GM23338 (cell line): ENCODE measurements around the gene KCNJ11.

ENCODE experiments used
- CREB1 ChIP-seq: fragments of 250-450 bp; sonication (Bioruptor Pico); IDR thresholded peaks from 2 replicates; pipeline ENCODE4 v1.5.0; 2020; ENCODE audit warnings: low read depth, mild to moderate bottlenecking, moderate library complexity
- CTCF ChIP-seq, 2 experiments: fragments of 200-600 bp in 1 of 2; sonication (generic) in 1 of 2; conservative IDR thresholded peaks; 2 replicates each; pipeline versions ENCODE4 v1.5.1 to v1.6.1; 2016 to 2017; ENCODE audit warnings: antibody characterized with exemption in 2 of 2, low read depth in 2 of 2, mild to moderate bottlenecking in 2 of 2, moderate library complexity in 1 of 2
- ETS1 ChIP-seq: IDR thresholded peaks from 2 replicates; pipeline ENCODE4 v1.6.1; 2016; ENCODE audit warnings: antibody characterized with exemption
- EZH2 ChIP-seq: fragments of 200-600 bp; sonication (generic); IDR thresholded peaks from one replicate; pipeline ENCODE4 v1.8.0; 2017; ENCODE audit warnings: antibody characterized with exemption, mild to moderate bottlenecking, low read depth; ENCODE audit not compliant: unreplicated experiment
- EZH2phosphoT487 ChIP-seq: fragments of 200-600 bp; sonication (generic); IDR thresholded peaks from one replicate; pipeline ENCODE4 v1.8.1; 2018; ENCODE audit warnings: antibody characterized with exemption; ENCODE audit not compliant: unreplicated experiment
- JUNB ChIP-seq: IDR thresholded peaks from one replicate; pipeline ENCODE4 v1.6.1; 2016; ENCODE audit warnings: antibody characterized with exemption; ENCODE audit not compliant: unreplicated experiment
- NANOG ChIP-seq: IDR thresholded peaks from 2 replicates; pipeline ENCODE4 v1.6.1; 2016; ENCODE audit warnings: antibody characterized with exemption, borderline replicate concordance
- POLR2AphosphoS5 ChIP-seq: IDR thresholded peaks from 2 replicates; pipeline ENCODE4 v1.6.1; 2016; ENCODE audit warnings: antibody characterized with exemption, low read depth
- STAT1 ChIP-seq: IDR thresholded peaks from one replicate; pipeline ENCODE4 v1.6.1; 2016; ENCODE audit warnings: antibody characterized with exemption; ENCODE audit not compliant: unreplicated experiment
- ZNF114 ChIP-seq: fragments of 250-450 bp; sonication (Bioruptor Pico); IDR thresholded peaks from 2 replicates; pipeline ENCODE4 v1.5.0; 2020; ENCODE audit warnings: mild to moderate bottlenecking, moderate library complexity
- ZNF331 ChIP-seq: fragments of 250-450 bp; sonication (Bioruptor Pico); IDR thresholded peaks from 2 replicates; pipeline ENCODE4 v1.5.0; 2020; ENCODE audit warnings: low read depth, mild to moderate bottlenecking, moderate library complexity
- TF ChIP-seq, protein P1 (sequence below): IDR thresholded peaks from one replicate; pipeline ENCODE4 v1.6.1; 2018; ENCODE audit warnings: antibody characterized with exemption; ENCODE audit not compliant: unreplicated experiment

DNA sequence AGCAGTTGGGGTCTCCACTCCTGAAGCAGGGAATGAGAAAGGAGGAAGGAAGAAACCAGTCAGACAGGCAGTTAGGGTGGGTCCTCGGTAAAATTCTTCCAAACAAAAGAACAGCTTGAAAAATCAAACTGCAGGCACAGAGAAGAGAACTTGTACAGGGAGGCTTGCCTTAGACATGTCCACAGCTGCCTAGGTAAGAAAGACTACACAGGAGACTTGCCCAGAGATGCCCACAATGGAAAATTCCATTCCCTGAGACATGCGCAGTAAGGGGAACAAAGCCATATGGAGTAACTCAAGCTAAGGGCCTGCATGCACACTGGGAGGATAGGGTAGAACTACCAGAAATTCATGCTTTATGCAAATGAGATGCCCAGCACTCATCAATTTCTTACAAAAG, 9.8 kb downstream of the KCNJ11 start:
- no peak for TF ChIP-seq CTCF (conservative IDR thresholded peaks at IDR 0.05; ENCODE audit: low read depth in 2 of 2)
- TF ChIP-seq POLR2AphosphoS5, result no peak
- TF ChIP-seq, protein P1, sequence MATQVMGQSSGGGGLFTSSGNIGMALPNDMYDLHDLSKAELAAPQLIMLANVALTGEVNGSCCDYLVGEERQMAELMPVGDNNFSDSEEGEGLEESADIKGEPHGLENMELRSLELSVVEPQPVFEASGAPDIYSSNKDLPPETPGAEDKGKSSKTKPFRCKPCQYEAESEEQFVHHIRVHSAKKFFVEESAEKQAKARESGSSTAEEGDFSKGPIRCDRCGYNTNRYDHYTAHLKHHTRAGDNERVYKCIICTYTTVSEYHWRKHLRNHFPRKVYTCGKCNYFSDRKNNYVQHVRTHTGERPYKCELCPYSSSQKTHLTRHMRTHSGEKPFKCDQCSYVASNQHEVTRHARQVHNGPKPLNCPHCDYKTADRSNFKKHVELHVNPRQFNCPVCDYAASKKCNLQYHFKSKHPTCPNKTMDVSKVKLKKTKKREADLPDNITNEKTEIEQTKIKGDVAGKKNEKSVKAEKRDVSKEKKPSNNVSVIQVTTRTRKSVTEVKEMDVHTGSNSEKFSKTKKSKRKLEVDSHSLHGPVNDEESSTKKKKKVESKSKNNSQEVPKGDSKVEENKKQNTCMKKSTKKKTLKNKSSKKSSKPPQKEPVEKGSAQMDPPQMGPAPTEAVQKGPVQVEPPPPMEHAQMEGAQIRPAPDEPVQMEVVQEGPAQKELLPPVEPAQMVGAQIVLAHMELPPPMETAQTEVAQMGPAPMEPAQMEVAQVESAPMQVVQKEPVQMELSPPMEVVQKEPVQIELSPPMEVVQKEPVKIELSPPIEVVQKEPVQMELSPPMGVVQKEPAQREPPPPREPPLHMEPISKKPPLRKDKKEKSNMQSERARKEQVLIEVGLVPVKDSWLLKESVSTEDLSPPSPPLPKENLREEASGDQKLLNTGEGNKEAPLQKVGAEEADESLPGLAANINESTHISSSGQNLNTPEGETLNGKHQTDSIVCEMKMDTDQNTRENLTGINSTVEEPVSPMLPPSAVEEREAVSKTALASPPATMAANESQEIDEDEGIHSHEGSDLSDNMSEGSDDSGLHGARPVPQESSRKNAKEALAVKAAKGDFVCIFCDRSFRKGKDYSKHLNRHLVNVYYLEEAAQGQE, result no peak
- no peak for TF ChIP-seq STAT1
- no peak for TF ChIP-seq EZH2
- no peak for TF ChIP-seq CREB1 (CRISPR knock-in tag)
- TF ChIP-seq ZNF114 (CRISPR knock-in tag), result no peak
- no peak for TF ChIP-seq EZH2phosphoT487
- no peak for TF ChIP-seq JUNB
- TF ChIP-seq ETS1, result no peak
- TF ChIP-seq NANOG, result no peak
- TF ChIP-seq ZNF331, result no peak
